ENCODE data around the gene MRPS18A. TPM values are rescaled to one million over a fixed set of nuclear protein-coding genes. Genes with fewer than 3 reads are reported as not detected.

MRPS18A gene
- total and polyA plus RNA-seq, 2 of the 13 experiments (the other 11 are each of a cell fraction or from before 2014, with no cell fraction given) = 87.8 to 89.1 TPM

DNA sequence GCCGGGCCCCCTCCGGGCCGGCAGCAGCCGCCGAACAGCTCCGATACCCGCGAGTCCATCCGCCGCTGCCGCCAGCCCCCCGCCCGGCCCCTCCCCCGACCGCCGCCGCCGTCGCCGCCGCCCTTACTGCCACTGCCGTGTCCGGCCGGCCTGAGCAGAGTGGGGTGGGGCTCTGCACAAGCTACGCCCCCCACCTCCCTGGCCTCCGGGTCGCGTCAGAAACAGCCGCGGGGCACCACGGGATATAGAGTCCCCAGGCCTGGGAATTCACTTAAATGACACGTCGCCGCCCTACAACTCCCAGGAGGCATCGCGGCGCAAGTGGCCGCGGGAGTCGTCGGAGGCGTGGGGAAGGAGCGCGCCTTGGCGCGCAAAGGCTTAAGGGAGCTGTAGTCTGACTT, 58.5 kb downstream of the MRPS18A start, which contains the start of gene GTPBP2 (continued):
- TF ChIP-seq HNF4G (IDR thresholded peaks at IDR 0.05; ENCODE audit: borderline replicate concordance, low read depth, low read length) = no peak
- no peak for TF ChIP-seq HNF4G (CRISPR knock-in tag; IDR thresholded peaks at IDR 0.05; ENCODE audit: borderline replicate concordance, low read depth)
- TF ChIP-seq, protein P1, sequence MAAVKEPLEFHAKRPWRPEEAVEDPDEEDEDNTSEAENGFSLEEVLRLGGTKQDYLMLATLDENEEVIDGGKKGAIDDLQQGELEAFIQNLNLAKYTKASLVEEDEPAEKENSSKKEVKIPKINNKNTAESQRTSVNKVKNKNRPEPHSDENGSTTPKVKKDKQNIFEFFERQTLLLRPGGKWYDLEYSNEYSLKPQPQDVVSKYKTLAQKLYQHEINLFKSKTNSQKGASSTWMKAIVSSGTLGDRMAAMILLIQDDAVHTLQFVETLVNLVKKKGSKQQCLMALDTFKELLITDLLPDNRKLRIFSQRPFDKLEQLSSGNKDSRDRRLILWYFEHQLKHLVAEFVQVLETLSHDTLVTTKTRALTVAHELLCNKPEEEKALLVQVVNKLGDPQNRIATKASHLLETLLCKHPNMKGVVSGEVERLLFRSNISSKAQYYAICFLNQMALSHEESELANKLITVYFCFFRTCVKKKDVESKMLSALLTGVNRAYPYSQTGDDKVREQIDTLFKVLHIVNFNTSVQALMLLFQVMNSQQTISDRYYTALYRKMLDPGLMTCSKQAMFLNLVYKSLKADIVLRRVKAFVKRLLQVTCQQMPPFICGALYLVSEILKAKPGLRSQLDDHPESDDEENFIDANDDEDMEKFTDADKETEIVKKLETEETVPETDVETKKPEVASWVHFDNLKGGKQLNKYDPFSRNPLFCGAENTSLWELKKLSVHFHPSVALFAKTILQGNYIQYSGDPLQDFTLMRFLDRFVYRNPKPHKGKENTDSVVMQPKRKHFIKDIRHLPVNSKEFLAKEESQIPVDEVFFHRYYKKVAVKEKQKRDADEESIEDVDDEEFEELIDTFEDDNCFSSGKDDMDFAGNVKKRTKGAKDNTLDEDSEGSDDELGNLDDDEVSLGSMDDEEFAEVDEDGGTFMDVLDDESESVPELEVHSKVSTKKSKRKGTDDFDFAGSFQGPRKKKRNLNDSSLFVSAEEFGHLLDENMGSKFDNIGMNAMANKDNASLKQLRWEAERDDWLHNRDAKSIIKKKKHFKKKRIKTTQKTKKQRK (IDR thresholded peaks at IDR 0.05; ENCODE audit: low read length) = no peak
- TF ChIP-seq HNF4A (CRISPR knock-in tag; IDR thresholded peaks at IDR 0.05) = no peak
- peak; percentile 93 for TF ChIP-seq SP4 (CRISPR knock-in tag; IDR thresholded peaks at IDR 0.05)
- no peak for TF ChIP-seq NCOA1 (CRISPR knock-in tag; IDR thresholded peaks at IDR 0.05)
- no peak for TF ChIP-seq ZNF468 (CRISPR knock-in tag; IDR thresholded peaks at IDR 0.05)
- TF ChIP-seq SP1 (IDR thresholded peaks at IDR 0.05) = no peak
- TF ChIP-seq SP1 (CRISPR knock-in tag; IDR thresholded peaks at IDR 0.05) = peak; percentile 87
- no peak for TF ChIP-seq SAFB2 (CRISPR knock-in tag; IDR thresholded peaks at IDR 0.05; ENCODE audit: borderline replicate concordance, low read depth)
- peak; percentile 97 for TF ChIP-seq NR2C2 (CRISPR knock-in tag; IDR thresholded peaks at IDR 0.05; ENCODE audit: borderline replicate concordance)
- TF ChIP-seq, protein P2, sequence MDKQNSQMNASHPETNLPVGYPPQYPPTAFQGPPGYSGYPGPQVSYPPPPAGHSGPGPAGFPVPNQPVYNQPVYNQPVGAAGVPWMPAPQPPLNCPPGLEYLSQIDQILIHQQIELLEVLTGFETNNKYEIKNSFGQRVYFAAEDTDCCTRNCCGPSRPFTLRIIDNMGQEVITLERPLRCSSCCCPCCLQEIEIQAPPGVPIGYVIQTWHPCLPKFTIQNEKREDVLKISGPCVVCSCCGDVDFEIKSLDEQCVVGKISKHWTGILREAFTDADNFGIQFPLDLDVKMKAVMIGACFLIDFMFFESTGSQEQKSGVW (CRISPR knock-in tag; IDR thresholded peaks at IDR 0.05; ENCODE audit: borderline replicate concordance) = no peak
- TF ChIP-seq, protein P3, sequence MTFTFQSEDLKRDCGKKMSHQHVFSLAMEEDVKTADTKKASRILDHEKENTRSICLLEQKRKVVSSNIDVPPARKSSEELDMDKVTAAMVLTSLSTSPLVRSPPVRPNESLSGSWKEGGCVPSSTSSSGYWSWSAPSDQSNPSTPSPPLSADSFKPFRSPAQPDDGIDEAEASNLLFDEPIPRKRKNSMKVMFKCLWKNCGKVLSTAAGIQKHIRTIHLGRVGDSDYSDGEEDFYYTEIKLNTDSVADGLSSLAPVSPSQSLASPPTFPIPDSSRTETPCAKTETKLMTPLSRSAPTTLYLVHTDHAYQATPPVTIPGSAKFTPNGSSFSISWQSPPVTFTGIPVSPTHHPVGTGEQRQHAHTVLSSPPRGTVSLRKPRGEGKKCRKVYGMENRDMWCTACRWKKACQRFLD (CRISPR knock-in tag; IDR thresholded peaks at IDR 0.05; ENCODE audit: borderline replicate concordance) = no peak
- TF ChIP-seq, protein P4, sequence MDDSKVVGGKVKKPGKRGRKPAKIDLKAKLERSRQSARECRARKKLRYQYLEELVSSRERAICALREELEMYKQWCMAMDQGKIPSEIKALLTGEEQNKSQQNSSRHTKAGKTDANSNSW (CRISPR knock-in tag; IDR thresholded peaks at IDR 0.05; ENCODE audit: borderline replicate concordance) = no peak
- no peak for TF ChIP-seq ZNF446 (CRISPR knock-in tag; IDR thresholded peaks at IDR 0.05)
- TF ChIP-seq HMG20B (CRISPR knock-in tag; conservative IDR thresholded peaks at IDR 0.05) = no peak
- TF ChIP-seq ZNF562 (CRISPR knock-in tag; IDR thresholded peaks at IDR 0.05; ENCODE audit: borderline replicate concordance) = no peak
- no peak for TF ChIP-seq ZNF775 (CRISPR knock-in tag; IDR thresholded peaks at IDR 0.05; ENCODE audit: borderline replicate concordance)
- no peak for TF ChIP-seq ZNF333 (CRISPR knock-in tag; IDR thresholded peaks at IDR 0.05; ENCODE audit: borderline replicate concordance)
- TF ChIP-seq GTF2F1 (IDR thresholded peaks at IDR 0.05; ENCODE audit: low read length) = no peak
- no peak for TF ChIP-seq ZNF629 (CRISPR knock-in tag; conservative IDR thresholded peaks at IDR 0.05)
- TF ChIP-seq, protein P5, sequence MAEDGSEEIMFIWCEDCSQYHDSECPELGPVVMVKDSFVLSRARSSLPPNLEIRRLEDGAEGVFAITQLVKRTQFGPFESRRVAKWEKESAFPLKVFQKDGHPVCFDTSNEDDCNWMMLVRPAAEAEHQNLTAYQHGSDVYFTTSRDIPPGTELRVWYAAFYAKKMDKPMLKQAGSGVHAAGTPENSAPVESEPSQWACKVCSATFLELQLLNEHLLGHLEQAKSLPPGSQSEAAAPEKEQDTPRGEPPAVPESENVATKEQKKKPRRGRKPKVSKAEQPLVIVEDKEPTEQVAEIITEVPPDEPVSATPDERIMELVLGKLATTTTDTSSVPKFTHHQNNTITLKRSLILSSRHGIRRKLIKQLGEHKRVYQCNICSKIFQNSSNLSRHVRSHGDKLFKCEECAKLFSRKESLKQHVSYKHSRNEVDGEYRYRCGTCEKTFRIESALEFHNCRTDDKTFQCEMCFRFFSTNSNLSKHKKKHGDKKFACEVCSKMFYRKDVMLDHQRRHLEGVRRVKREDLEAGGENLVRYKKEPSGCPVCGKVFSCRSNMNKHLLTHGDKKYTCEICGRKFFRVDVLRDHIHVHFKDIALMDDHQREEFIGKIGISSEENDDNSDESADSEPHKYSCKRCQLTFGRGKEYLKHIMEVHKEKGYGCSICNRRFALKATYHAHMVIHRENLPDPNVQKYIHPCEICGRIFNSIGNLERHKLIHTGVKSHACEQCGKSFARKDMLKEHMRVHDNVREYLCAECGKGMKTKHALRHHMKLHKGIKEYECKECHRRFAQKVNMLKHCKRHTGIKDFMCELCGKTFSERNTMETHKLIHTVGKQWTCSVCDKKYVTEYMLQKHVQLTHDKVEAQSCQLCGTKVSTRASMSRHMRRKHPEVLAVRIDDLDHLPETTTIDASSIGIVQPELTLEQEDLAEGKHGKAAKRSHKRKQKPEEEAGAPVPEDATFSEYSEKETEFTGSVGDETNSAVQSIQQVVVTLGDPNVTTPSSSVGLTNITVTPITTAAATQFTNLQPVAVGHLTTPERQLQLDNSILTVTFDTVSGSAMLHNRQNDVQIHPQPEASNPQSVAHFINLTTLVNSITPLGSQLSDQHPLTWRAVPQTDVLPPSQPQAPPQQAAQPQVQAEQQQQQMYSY (CRISPR knock-in tag; IDR thresholded peaks at IDR 0.05) = no peak

Measured in HepG2 (cell line).